ENCODE data around the gene PTPRT. TPM values are rescaled to one million over a fixed set of nuclear protein-coding genes. Genes with fewer than 3 reads are reported as not detected.

Gene PTPRT
- total RNA-seq, 1 donor from 2014 or later: 0.56 TPM

DNA sequence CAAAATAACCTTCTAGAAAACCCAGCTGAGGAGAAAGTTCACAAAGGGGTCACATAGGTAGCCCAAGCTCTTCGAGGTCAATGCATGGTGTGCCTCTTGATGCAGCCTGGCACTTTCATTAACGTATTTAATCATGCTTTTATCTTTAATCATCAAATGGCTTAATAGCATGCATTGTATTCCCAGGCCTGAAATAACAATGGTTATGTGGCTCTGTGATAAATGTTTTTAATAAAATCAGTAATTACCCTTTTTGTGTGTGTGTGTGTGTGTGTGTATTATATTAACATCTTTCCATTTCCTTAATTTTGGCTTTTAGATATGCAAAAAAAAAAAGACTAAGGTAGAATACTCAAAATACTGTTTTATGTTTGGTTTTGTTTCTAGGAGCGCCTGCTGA, 681.8 kb downstream of the PTPRT start:
- DNase-seq (ENCODE audit: low read depth, low spot score): no peak
- no peak overlapping the region for H3K4me3 Mint-ChIP-seq
- no peak overlapping the region for H3K27ac Mint-ChIP-seq (ENCODE audit: unreplicated experiment)
- no peaks in the 10 kb centered on the region for H3K4me1 Mint-ChIP-seq
- no peaks in the 10 kb centered on the region for H3K36me3 Mint-ChIP-seq (ENCODE audit: low read depth)
- H3K27me3 Mint-ChIP-seq (ENCODE audit: low read depth): peaks cover 11% of the 10 kb centered on the region
- H3K9me3 Mint-ChIP-seq: no peaks in the 10 kb centered on the region
- TF ChIP-seq, protein P1, sequence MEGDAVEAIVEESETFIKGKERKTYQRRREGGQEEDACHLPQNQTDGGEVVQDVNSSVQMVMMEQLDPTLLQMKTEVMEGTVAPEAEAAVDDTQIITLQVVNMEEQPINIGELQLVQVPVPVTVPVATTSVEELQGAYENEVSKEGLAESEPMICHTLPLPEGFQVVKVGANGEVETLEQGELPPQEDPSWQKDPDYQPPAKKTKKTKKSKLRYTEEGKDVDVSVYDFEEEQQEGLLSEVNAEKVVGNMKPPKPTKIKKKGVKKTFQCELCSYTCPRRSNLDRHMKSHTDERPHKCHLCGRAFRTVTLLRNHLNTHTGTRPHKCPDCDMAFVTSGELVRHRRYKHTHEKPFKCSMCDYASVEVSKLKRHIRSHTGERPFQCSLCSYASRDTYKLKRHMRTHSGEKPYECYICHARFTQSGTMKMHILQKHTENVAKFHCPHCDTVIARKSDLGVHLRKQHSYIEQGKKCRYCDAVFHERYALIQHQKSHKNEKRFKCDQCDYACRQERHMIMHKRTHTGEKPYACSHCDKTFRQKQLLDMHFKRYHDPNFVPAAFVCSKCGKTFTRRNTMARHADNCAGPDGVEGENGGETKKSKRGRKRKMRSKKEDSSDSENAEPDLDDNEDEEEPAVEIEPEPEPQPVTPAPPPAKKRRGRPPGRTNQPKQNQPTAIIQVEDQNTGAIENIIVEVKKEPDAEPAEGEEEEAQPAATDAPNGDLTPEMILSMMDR (conservative IDR thresholded peaks at IDR 0.05): no peak

DNA sequence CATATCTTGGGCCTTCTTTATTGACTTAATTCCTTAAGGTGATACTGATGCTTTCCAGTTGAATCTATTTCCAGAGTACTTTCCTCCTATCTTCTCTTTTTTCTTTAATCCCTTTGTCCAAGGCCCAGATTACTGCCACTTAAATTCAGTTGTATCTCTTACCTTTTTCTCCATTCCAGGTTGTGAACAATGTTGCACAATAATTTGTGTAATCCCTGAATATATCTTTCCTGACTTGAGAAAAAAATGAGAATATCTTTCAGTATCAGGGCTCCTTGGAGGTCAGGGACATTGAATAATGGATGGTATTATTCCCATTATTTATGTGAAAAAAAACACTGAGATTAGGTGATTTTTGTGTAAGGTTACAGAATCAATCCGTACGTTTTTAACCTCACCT, 683.3 kb downstream of the PTPRT start:
- Mint-ChIP-seq H3K4me1 (no peaks in the 10 kb centered on the region), H3K27me3 (ENCODE audit: low read depth) (peaks cover 7% of the 10 kb centered on the region), H3K27ac (ENCODE audit: unreplicated experiment) (no peak overlapping the region), H3K4me3 (no peak overlapping the region), H3K36me3 (ENCODE audit: low read depth) (no peaks in the 10 kb centered on the region), H3K9me3 (no peaks in the 10 kb centered on the region)
- TF ChIP-seq, protein P1 (conservative IDR thresholded peaks at IDR 0.05): no peak
- DNase-seq (ENCODE audit: low read depth, low spot score): no peak

DNA sequence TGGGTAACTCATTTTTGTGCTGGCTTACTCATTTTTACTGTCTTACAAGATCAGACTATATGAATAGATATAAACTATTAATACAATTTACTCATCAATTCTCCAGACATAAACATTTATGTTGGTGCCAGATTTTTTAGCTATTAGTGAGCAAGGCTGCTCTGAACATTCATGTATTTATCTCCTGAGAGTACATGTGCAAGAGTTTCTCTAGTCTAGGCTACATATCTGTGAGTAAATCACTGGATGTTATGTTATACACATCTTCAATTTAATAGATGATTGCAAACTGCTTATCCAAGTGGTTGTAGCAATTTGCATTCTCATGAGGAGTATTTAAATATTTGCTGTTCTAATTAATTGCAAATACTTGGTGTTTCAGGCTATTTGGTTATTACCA, 687.1 kb downstream of the PTPRT start:
- no peak for DNase-seq (ENCODE audit: low read depth, low spot score)
- Mint-ChIP-seq H3K27ac (ENCODE audit: unreplicated experiment) (no peak overlapping the region), H3K36me3 (ENCODE audit: low read depth) (no peaks in the 10 kb centered on the region), H3K9me3 (no peaks in the 10 kb centered on the region), H3K4me1 (no peaks in the 10 kb centered on the region), H3K27me3 (ENCODE audit: low read depth) (no peaks in the 10 kb centered on the region), H3K4me3 (no peak overlapping the region)
- TF ChIP-seq, protein P1 (conservative IDR thresholded peaks at IDR 0.05): no peak

DNA sequence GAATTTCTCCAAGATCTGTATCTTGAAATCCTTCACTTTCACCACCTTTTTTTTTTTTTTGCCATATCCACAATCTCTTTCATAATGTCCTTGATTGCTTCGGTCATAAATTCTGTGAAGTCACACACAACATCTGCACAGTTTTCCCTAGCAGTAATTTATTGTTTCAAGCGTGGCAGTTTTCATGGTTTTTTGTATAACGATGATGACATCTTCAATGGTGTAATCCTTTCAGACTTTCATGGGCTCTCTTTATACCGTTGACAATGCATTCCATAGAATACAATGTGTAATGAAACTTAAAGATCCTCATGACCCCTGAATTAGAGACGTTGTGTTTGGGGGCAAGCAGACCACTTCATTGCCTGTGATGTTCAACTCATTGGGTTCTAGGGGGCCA, 693.1 kb downstream of the PTPRT start:
- DNase-seq (ENCODE audit: low read depth, low spot score): no peak
- Mint-ChIP-seq H3K4me1 (no peaks in the 10 kb centered on the region), H3K9me3 (no peaks in the 10 kb centered on the region), H3K27ac (ENCODE audit: unreplicated experiment) (no peak overlapping the region), H3K36me3 (ENCODE audit: low read depth) (no peaks in the 10 kb centered on the region), H3K4me3 (no peak overlapping the region), H3K27me3 (ENCODE audit: low read depth) (peaks cover 8% of the 10 kb centered on the region)
- TF ChIP-seq, protein P1 (conservative IDR thresholded peaks at IDR 0.05): no peak

DNA sequence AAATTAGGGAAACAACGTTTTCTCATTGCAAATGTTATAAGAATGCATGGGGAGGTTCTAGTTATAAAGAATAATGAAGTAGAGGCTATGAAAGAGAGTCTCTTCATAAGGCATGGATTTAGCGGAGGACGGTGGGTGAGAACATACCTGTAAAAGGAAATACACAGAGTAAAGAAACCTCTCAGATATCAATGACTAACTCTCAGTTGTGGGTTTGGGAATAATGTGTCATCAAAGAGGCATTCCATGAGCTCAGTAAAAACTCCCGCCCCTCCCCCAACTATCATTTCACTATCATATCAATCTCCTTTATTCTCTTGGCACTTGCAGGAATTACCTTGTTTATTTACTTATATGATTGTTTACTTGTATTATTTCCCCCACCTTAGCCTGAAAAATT, 695.4 kb downstream of the PTPRT start:
- no peaks in the 10 kb centered on the region for H3K36me3 Mint-ChIP-seq (ENCODE audit: low read depth)
- no peak overlapping the region for H3K27ac Mint-ChIP-seq (ENCODE audit: unreplicated experiment)
- no peaks in the 10 kb centered on the region for H3K4me1 Mint-ChIP-seq
- no peak for DNase-seq (ENCODE audit: low read depth, low spot score)
- TF ChIP-seq, protein P1 (conservative IDR thresholded peaks at IDR 0.05): no peak
- H3K27me3 Mint-ChIP-seq (ENCODE audit: low read depth): peaks cover 17% of the 10 kb centered on the region
- H3K4me3 Mint-ChIP-seq: no peak overlapping the region
- no peaks in the 10 kb centered on the region for H3K9me3 Mint-ChIP-seq

DNA sequence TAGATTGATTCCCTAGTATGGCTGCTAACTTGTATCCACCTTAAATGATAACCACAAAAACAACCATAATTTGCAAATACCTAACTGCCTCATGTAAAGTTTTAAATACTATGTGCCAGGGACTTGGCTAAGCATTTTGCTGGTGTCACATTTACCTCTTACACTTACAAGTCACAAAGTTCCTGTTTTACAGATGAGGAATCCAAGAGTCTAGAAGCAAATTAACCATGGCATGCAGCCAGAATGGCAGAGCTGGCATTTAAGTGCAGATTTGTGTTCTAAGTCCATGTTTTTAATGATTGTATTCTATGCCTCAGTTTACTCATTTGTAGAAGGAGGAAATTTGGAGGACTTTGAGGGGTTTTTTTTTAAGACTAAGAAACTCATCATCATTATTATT, 696.7 kb downstream of the PTPRT start:
- DNase-seq (ENCODE audit: low read depth, low spot score): no peak
- no peaks in the 10 kb centered on the region for H3K36me3 Mint-ChIP-seq (ENCODE audit: low read depth)
- H3K4me1 Mint-ChIP-seq: no peaks in the 10 kb centered on the region
- H3K9me3 Mint-ChIP-seq: no peaks in the 10 kb centered on the region
- H3K4me3 Mint-ChIP-seq: no peak overlapping the region
- H3K27ac Mint-ChIP-seq (ENCODE audit: unreplicated experiment): no peak overlapping the region
- peaks cover 17% of the 10 kb centered on the region for H3K27me3 Mint-ChIP-seq (ENCODE audit: low read depth)
- TF ChIP-seq, protein P1 (conservative IDR thresholded peaks at IDR 0.05): no peak
